GM19035 (cell line): Measurements from ENCODE around the gene ANTXR1.

Experiments
- ATAC-seq: cut with Tn5 transposase; IDR thresholded peaks from one replicate; pipeline ENCODE4 v1.9.1; 2021; ENCODE audit not compliant: unreplicated experiment

ANTXR1 gene

GRCh38 chr2:69260666-69261065, 247.7 kb downstream of the ANTXR1 start:
- ATAC-seq: no peak

DNA sequence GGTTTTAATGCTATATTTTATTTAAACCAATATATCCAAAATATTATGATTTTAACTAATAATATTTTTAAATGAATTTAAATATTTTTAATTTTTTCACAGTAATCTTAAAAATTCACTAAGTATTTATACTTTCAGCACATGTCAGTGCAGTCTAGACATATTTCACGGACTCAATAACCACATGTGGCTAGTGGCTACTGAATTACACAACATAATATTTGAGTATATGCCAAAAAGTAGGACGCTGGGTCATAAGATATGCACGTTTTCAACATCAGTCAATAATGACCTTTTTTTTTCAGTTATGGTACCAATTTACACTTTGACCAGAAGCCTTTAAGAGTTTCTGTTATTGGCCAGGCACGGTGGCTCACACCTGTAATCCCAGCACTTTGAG, 256.4 kb downstream of the ANTXR1 start:
- ATAC-seq: no peak

- ATAC-seq: no peak
Measured at GRCh38 chr2:69271831-69272257, 258.9 kb downstream of the ANTXR1 start.

- ATAC-seq: no peak
Measured at GRCh38 chr2:69272803-69273471, 260.0 kb downstream of the ANTXR1 start.

GRCh38 chr2:69275490-69275889, 262.5 kb downstream of the ANTXR1 start:
- no peak for ATAC-seq

GRCh38 chr2:69278366-69278765, 265.4 kb downstream of the ANTXR1 start:
- ATAC-seq: no peak

DNA sequence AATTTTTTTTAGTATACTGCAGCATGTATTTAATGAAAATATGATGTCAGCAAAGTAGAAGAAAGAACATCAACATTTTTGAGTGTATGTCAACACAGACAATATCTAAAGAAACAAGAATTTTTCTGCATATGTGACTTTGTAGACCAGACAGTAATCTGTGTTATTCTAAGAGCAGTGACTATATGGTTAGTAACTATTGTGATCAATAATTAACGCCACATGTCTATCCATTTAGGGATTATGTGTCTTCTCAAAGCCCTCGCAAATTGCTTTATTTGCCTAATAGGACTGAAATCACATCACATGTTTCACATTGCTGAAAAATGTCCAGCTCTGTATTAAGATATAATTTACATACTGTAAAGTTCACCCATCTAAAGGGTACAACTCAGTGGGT, 266.2 kb downstream of the ANTXR1 start:
- no peak for ATAC-seq

- ATAC-seq: no peak
Measured at GRCh38 chr2:69279931-69280681, 267.1 kb downstream of the ANTXR1 start.

DNA sequence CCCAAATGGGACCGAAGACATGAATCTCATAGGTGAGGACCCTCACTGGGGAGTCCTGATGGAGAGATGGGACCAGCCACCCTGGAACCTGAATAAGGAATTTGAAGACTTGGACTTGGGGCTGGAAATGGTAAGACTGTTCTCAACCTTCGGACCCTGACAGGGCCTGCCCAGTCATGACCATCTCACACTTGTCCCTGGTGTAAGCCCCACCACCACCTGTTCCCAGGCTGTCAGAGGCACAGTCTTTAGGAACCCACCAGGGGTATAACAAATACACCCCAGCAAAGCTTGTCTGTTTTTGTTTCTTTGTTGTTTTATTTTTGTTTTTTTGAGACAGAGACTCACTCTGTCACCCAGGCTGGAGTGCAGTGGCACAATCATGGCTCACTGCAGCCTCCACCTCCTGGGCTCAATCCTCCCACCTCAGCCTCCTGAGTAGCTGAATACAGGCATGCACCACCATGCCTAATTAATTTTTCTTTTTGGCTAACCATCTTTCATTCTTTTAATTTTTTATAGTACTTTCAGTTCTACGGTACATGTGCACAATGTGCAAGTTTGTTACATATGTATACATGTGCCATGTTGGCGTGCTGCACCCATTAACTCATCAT, 267.9 kb downstream of the ANTXR1 start:
- ATAC-seq: no peak

GRCh38 chr2:69285379-69285894, 272.5 kb downstream of the ANTXR1 start:
- no peak for ATAC-seq

DNA sequence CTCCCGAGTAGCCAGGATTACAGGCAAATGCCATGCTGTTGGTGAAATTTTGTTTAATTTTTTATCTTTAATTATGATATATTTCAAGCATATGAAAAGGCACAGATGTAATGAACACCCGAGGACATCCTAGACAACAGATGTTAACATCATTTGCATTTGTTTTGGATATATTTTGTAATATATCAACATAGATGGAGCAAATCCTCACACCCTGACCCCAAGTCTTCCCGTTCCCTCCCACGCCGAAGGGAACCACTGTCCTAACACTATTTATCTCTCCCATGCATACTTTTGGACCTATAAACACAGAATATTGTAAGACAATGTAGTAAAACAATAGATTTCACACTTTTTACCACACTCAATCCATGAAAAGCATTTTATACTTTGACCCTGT, 274.6 kb downstream of the ANTXR1 start:
- no peak for ATAC-seq

- ATAC-seq: no peak
Measured at GRCh38 chr2:69288429-69288828, 275.4 kb downstream of the ANTXR1 start.

- no peak for ATAC-seq
Measured at GRCh38 chr2:69291004-69291650, 278.1 kb downstream of the ANTXR1 start.

GRCh38 chr2:69291721-69292120, 278.7 kb downstream of the ANTXR1 start:
- no peak for ATAC-seq

- no peak for ATAC-seq
Measured at GRCh38 chr2:69292256-69292655, 279.3 kb downstream of the ANTXR1 start.

GRCh38 chr2:69296421-69296820, 283.4 kb downstream of the ANTXR1 start:
- ATAC-seq: no peak

DNA sequence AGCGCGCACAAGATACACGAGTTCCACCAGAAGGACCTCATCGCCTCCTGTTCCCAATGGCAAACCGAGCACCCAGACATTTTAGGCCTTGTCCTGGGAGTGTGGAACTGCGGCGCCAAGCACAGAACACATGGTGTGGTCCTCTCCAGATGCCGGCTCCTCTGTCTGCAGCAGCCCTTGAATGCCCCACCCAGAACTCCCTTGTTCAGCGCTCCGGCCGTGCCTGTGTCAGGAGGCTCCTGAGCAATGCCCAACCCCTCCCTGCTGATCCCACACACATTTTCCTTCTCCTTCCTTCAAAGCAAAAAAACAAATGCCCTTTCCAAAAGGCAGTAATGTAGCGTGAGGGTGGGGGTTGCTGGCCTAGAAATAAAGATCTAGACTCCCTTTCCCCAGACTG, 284.2 kb downstream of the ANTXR1 start:
- no peak for ATAC-seq

DNA sequence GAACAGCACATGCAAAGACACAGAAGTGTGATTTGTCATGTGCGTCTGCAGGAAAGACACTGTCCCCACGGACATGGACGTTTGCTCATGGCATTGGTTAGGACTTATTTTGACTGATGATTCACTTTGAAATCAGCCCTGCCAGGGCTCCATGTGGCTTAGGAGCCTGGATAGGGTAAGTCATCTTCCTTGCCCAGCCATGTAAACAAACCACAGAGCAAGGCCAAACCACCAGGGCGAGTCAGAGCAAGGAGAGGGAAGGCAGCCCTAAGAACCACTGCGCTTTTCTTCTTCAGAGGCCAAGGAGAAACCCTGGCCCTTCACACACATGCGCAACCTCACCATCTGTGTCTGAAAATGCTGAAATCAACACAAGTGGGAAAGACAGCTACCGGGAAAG, 285.3 kb downstream of the ANTXR1 start:
- ATAC-seq: no peak

DNA sequence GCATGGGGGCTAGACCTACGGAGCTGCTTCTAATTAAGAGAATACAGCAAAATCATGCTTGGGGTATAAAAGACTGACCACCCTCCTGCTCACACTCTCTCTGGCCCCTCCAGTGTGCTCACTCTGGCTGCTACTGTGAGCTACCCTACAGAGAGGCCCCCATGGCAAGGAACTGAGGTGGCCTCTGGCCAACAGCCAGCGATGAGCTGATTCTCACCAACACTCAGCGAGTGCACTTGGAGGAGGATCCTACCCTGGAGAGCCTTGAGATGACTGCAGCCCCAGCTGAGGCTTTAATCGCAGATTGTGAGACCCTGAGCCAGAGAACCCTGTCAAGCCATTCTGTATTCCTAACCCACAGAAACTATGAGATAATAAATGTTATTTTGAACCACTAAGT, 285.9 kb downstream of the ANTXR1 start:
- no peak for ATAC-seq
